ENCODE results near the gene CNOT10.
"Not testable (repeated sequence)": the region's sequence is repeated elsewhere in the genome, so short reads cannot be mapped to it uniquely, and the experiment has no call there.

Gene CNOT10

GRCh38 chr3:32684800-32685542, at the start of gene CNOT10:
Gene CNOT10 (plus strand): TSS chr3:32685188. CDS start chr3:32685461, 273 bp downstream.
- DNase-seq, result peak; percentile 90

- no peak for DNase-seq
These were observed 44.0 kb upstream of the CNOT10 start for GRCh38 chr3:32640939-32641338.

GRCh38 chr3:32641356-32641755, 43.6 kb upstream of the CNOT10 start:
- no peak for DNase-seq

- DNase-seq, result no peak
These were observed 41.6 kb upstream of the CNOT10 start for GRCh38 chr3:32643354-32643753.

GRCh38 chr3:32643816-32644215, 41.2 kb upstream of the CNOT10 start:
- DNase-seq, result no peak

- no peak for DNase-seq
These were observed 40.6 kb upstream of the CNOT10 start for GRCh38 chr3:32644380-32644779.

GRCh38 chr3:32646761-32647160, 38.2 kb upstream of the CNOT10 start:
- no peak for DNase-seq

- not testable (repeated sequence) for DNase-seq
These were observed 32.5 kb upstream of the CNOT10 start for GRCh38 chr3:32652337-32653100.

- no peak for DNase-seq
These were observed 29.8 kb upstream of the CNOT10 start for GRCh38 chr3:32655167-32655566.

- no peak for DNase-seq
These were observed 24.4 kb upstream of the CNOT10 start for GRCh38 chr3:32660634-32661033.

- DNase-seq, result no peak
These were observed 22.3 kb upstream of the CNOT10 start for GRCh38 chr3:32662647-32663046.

GRCh38 chr3:32664630-32665075, 20.3 kb upstream of the CNOT10 start:
- peak; percentile 8 for DNase-seq

GRCh38 chr3:32667072-32667582, 17.9 kb upstream of the CNOT10 start:
- DNase-seq, result no peak

- DNase-seq, result not testable (repeated sequence)
These were observed 15.8 kb upstream of the CNOT10 start for GRCh38 chr3:32669226-32669625.

GRCh38 chr3:32673730-32674129, 11.3 kb upstream of the CNOT10 start:
- DNase-seq, result not testable (repeated sequence)

GRCh38 chr3:32675164-32675563, 9.8 kb upstream of the CNOT10 start:
- DNase-seq, result no peak

- DNase-seq, result no peak
These were observed 9.3 kb upstream of the CNOT10 start for GRCh38 chr3:32675650-32676049.

GRCh38 chr3:32681811-32682210, 3.2 kb upstream of the CNOT10 start:
- no peak for DNase-seq

GRCh38 chr3:32684029-32684799, 774 bp upstream of the CNOT10 start:
- DNase-seq, result no peak

- no peak for DNase-seq
These were observed 676 bp downstream of the CNOT10 start for GRCh38 chr3:32685543-32686185.

- no peak for DNase-seq
These were observed 1.7 kb downstream of the CNOT10 start for GRCh38 chr3:32686713-32687112.

- no peak for DNase-seq
These were observed 6.9 kb downstream of the CNOT10 start for GRCh38 chr3:32691847-32692246.

GRCh38 chr3:32696523-32696922, 11.5 kb downstream of the CNOT10 start:
- DNase-seq, result no peak

Data from NCI-H2227 treated with DMSO at 0.1 percent for 48 hours (cell line).